Measurements from ENCODE around the gene C11orf16.

DNA sequence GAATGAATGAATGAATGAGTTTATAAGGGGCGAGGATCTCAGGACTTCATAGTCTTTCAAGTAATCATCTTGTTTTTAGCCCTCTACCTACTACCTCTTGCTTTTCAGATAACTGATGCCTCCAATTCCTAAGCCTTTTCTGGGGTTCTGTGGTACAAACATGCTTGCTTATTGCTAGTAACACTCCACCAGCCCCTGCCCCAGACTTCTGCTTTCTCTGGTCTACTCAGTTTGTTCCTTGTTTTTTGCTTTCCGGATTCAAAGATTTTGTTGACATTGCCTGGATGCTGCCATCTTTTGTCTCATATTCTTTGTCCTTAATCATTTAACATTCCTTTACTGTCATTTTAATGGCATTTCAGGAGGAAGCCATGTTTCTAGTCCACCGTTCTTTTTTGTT lies 40.4 kb upstream of the C11orf16 start:
- TF ChIP-seq, protein P1, sequence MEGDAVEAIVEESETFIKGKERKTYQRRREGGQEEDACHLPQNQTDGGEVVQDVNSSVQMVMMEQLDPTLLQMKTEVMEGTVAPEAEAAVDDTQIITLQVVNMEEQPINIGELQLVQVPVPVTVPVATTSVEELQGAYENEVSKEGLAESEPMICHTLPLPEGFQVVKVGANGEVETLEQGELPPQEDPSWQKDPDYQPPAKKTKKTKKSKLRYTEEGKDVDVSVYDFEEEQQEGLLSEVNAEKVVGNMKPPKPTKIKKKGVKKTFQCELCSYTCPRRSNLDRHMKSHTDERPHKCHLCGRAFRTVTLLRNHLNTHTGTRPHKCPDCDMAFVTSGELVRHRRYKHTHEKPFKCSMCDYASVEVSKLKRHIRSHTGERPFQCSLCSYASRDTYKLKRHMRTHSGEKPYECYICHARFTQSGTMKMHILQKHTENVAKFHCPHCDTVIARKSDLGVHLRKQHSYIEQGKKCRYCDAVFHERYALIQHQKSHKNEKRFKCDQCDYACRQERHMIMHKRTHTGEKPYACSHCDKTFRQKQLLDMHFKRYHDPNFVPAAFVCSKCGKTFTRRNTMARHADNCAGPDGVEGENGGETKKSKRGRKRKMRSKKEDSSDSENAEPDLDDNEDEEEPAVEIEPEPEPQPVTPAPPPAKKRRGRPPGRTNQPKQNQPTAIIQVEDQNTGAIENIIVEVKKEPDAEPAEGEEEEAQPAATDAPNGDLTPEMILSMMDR (IDR thresholded peaks at IDR 0.05): no peak
- TF ChIP-seq ZFX (IDR thresholded peaks at IDR 0.05; ENCODE audit: borderline replicate concordance): no peak

Measured in 22Rv1 (cell line).